ENCODE measurements around the gene ADAMTS6.

- TF ChIP-seq POLR2A (IDR thresholded peaks at IDR 0.05): no peak
- TF ChIP-seq, protein P1, sequence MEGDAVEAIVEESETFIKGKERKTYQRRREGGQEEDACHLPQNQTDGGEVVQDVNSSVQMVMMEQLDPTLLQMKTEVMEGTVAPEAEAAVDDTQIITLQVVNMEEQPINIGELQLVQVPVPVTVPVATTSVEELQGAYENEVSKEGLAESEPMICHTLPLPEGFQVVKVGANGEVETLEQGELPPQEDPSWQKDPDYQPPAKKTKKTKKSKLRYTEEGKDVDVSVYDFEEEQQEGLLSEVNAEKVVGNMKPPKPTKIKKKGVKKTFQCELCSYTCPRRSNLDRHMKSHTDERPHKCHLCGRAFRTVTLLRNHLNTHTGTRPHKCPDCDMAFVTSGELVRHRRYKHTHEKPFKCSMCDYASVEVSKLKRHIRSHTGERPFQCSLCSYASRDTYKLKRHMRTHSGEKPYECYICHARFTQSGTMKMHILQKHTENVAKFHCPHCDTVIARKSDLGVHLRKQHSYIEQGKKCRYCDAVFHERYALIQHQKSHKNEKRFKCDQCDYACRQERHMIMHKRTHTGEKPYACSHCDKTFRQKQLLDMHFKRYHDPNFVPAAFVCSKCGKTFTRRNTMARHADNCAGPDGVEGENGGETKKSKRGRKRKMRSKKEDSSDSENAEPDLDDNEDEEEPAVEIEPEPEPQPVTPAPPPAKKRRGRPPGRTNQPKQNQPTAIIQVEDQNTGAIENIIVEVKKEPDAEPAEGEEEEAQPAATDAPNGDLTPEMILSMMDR (IDR thresholded peaks at IDR 0.05): no peak
These were observed 353.5 kb downstream of the ADAMTS6 start for GRCh38 chr5:65128226-65128625.

All from Peyer's patch (tissue), 4 donors.